GM18519 (cell line): ENCODE results near the gene CCDC9B.

Experiments
- ATAC-seq: cut with Tn5 transposase; IDR thresholded peaks from one replicate; pipeline ENCODE4 v1.9.1; 2021; ENCODE audit warnings: mild to moderate bottlenecking, moderate library complexity; ENCODE audit not compliant: unreplicated experiment, low FRiP score

CCDC9B gene

GRCh38 chr15:40340740-40341400 lies at the start of gene CCDC9B:
CCDC9B (minus strand) TSS chr15:40340939; CDS start chr15:40340819, 120 bp downstream.
- no peak for ATAC-seq

- no peak for ATAC-seq
These were observed 49.3 kb upstream of the CCDC9B start for GRCh38 chr15:40389824-40390595.

DNA sequence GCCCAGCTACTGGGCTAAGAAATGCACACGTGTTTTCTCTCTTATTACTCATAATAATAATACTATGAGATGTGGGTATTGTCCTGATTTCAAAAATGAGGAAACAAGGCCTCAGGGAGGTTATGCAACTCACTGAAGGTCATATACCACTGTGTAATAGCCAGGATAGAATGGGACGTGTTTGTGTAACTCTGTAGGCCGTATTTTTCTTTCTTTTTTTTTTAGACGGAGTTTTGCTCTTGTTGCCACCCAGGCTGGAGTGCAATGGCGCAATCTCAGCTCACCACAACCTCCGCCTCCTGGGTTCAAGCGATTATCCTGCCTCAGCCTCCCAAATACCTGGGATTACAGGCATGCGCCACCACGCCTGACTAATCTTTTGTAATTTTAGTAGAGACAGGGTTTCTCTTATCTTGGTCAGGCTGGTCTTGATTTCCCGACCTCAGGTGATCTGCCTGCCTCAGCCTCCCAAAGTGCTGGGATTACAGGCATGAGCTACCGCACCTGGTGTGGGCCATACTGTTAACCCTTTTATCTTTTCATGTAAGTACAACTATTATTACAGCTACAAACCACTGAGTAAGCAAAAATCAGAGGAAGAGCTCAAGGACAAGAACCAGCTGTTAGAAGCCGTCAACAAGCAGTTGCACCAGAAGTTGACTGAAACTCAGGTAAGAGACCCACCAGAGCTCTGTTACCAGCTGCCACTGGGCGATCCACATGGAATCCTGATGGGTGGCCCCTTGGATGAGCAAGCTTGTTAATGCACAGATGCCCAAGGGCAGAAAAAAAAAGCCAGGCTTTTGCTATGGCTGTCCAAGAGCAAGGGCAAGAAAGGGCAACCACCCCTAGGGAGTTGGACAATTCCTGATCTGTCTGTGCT lies 48.4 kb upstream of the CCDC9B start:
- no peak for ATAC-seq

DNA sequence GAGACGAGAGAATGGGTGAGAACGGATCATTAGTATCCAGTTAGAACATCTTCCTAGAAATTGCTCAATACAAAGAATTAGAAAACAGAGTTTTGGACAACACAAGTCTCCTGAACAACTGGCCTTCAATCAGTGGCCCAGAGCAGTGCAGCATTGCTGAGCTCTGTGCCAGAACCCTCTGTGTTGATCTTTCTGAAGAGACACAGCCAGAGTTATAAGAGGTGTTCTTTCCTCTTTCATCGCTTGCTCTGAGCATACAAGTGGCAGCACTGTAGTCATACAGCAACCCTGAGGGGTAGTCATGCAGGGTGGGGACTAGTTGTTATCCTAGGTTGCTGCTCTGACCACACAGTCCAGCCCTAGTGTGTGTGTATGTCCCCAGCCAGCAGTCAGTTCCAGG lies 45.7 kb upstream of the CCDC9B start:
- ATAC-seq = no peak

- ATAC-seq = peak; percentile 79
These were observed 42.1 kb upstream of the CCDC9B start, which contains the start of gene KNSTRN for GRCh38 chr15:40382580-40383456. KNSTRN (plus strand) TSS chr15:40382721; CDS start chr15:40382836, 115 bp downstream.

DNA sequence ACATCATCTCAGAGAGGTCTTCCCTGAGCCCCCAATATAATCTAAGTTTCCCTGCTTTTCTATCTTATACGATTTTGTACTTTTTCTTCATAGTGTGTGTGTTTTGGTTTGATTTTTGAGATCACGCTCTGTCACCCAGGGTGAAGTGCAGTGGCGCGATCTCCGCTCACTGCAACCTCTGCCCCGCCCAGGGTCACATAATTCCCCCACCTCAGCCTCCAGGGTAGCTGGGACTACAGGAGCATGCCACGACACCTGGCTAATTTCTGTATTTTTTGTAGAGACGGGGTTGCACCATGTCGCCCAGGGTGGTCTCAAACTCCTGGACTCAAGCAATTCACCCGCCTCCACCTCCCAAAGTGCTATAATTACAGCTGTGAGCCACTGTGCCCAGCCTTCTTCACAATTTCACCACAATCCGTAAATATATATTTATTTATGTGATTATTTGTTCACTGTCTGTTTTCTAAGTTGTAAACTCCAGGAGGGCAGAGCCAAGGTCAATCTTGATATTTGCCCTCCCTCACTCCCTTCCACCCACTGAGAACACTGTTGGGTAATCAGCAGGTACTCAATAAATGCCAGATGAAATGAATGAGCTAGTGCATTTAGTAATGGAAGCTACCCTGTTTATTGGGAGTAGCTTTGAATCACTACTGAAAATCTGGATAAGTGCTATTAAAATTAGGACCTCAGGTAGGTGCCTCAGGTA lies 41.2 kb upstream of the CCDC9B start:
- ATAC-seq = no peak

- ATAC-seq = no peak
These were observed 39.9 kb upstream of the CCDC9B start for GRCh38 chr15:40380636-40381035.

DNA sequence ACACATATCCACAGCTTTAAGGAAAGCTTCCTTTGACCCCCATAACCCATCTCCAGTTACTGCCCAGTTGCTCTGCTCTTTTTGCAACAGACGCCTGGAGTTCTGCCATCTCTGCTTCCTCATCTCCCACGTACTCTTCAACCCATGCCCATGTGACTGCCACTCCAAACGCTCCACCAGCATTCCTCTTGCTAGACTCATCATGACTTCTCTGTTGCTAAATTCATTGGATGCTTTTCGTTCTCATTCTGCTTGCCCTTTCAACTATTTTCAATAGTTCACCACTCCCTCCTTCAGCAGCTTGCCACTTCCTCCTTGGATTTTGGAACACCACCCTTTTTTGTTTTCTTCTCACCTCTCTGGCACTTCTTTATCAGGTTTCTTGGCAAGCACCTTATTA lies 39.1 kb upstream of the CCDC9B start:
- ATAC-seq = no peak

DNA sequence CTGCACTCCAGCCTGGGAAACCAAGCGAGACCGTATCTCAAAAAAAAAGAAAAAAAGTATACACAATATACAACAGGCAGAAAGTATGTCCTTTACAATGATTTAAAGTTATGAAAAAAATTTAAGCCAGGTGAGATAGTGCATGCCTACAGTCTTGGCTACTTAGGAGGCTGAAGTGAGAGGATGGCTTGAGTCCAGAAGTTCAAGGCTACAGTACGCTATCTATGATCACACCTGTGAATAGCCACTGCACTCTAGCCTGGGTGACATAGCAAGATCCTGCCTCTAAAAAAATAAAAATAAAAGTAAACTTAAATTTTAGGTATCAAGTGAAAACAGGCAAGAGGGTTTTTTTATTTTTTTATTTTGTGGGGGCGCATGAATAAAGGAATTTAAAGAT lies 38.6 kb upstream of the CCDC9B start:
- ATAC-seq = no peak

GRCh38 chr15:40377606-40378005 lies 36.9 kb upstream of the CCDC9B start:
- no peak for ATAC-seq

GRCh38 chr15:40372981-40373380 lies 32.2 kb upstream of the CCDC9B start:
- ATAC-seq = no peak

- ATAC-seq = no peak
These were observed 29.2 kb upstream of the CCDC9B start for GRCh38 chr15:40369971-40370370.

DNA sequence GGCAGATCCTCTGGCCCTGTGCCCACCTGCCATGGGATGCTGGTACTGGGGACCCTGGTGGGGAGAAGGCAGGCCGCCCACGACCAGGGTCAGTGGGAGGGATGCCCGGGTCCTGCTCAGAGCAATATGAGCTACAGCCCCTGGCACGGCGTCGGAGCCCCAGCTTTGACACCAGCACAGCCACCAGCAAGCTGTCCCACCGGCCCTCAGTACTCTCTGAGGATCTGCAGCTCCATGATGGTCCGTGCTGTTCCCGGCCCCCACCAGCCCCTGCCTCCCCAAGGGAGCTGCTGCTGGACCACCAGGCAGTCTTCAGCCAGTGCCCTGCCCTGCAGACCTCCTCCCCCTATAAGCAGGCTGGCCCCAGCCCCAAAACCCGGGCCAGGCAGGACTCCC lies 28.7 kb upstream of the CCDC9B start:
- no peak for ATAC-seq

DNA sequence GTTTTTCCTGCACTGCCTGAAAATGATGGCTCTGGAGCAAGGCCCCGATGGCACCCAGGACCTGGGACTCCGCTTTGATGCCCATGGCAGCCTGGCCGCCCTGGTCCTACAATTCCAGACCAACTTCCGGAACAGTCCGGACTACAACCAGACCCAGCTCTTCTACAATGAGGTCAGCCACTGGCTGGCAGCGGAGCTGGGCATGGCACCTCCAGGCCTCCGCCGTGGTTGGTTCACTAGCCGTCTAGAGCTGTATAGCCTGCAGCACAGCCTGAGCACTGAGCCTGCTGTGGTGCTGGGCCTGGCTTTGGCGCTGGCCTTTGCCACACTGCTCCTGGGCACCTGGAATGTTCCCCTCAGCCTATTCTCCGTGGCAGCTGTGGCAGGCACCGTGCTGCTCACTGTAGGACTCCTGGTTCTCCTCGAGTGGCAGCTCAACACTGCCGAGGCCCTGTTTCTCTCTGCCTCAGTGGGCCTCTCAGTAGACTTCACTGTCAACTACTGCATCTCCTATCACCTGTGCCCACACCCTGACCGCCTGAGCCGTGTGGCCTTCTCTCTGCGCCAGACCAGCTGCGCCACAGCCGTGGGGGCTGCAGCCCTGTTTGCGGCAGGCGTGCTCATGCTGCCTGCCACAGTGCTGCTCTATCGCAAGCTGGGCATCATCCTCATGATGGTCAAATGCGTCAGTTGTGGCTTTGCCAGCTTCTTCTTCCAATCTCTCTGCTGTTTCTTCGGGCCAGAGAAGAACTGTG lies 28.2 kb upstream of the CCDC9B start:
- no peak for ATAC-seq

- peak; percentile 70 for ATAC-seq
These were observed 27.2 kb upstream of the CCDC9B start for GRCh38 chr15:40367686-40368611.

- no peak for ATAC-seq
These were observed 26.6 kb upstream of the CCDC9B start for GRCh38 chr15:40367371-40367685.

GRCh38 chr15:40366457-40367370 lies 26.0 kb upstream of the CCDC9B start:
- ATAC-seq = no peak
